Measurements from ENCODE around the gene NDE1. TPM values are rescaled to one million over a fixed set of nuclear protein-coding genes. Genes with fewer than 3 reads are reported as not detected.
"Not testable (repeated sequence)": the region's sequence is repeated elsewhere in the genome, so short reads cannot be mapped to it uniquely, and the experiment has no call there.

NDE1 gene
- total RNA-seq, 2 donors from 2014 or later = 26.5 to 37.0 TPM

- TF ChIP-seq, protein P1, sequence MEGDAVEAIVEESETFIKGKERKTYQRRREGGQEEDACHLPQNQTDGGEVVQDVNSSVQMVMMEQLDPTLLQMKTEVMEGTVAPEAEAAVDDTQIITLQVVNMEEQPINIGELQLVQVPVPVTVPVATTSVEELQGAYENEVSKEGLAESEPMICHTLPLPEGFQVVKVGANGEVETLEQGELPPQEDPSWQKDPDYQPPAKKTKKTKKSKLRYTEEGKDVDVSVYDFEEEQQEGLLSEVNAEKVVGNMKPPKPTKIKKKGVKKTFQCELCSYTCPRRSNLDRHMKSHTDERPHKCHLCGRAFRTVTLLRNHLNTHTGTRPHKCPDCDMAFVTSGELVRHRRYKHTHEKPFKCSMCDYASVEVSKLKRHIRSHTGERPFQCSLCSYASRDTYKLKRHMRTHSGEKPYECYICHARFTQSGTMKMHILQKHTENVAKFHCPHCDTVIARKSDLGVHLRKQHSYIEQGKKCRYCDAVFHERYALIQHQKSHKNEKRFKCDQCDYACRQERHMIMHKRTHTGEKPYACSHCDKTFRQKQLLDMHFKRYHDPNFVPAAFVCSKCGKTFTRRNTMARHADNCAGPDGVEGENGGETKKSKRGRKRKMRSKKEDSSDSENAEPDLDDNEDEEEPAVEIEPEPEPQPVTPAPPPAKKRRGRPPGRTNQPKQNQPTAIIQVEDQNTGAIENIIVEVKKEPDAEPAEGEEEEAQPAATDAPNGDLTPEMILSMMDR (IDR thresholded peaks at IDR 0.05) = no peak
- DNase-seq (ENCODE audit: low spot score) (no peak), ATAC-seq (ENCODE audit: insufficient number of reproducible peaks, low FRiP score, low read depth) (no peak)
- no peaks in the 10 kb centered on the region for H3K9me3 ChIP-seq
- no peak overlapping the region for H3K4me3 ChIP-seq
- peaks cover 11 to 29% of the 10 kb centered on the region in 2 donors for H3K4me1 ChIP-seq (ENCODE audit: control insufficient read depth in 1 of 2, low read depth in 2 of 2)
- no peaks in the 10 kb centered on the region for H3K36me3 ChIP-seq
- no peak overlapping the region for H3K27ac ChIP-seq
- H3K27me3 ChIP-seq (replicated peaks; ENCODE audit: insufficient read depth) = no peaks in the 10 kb centered on the region
Observed at GRCh38 chr16:15648135-15648730, 1.8 kb upstream of the NDE1 start.

DNA sequence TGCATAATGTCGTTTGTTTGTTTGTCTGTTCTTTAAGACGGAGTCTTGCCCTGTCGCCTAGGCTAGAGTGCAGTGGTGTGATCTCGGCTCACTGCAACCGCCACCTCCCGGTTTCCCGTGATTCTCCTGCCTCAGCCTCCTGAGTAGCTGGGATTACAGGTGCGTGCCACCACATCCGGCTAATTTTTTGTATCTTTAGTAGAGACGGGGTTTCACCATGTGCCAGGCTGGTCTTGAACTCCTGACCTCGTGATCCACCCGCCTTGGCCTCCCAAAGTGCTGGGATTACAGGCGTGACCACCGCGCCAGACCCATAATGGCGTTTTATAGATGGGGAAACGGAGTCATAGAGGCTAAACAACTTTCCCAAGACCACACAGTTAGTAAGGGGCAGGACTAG, 734 bp upstream of the NDE1 start:
- Histone ChIP-seq H3K4me3 (peak overlapping the region; percentile 94), H3K27ac (peak overlapping the region; percentile 2 to 80)

DNA sequence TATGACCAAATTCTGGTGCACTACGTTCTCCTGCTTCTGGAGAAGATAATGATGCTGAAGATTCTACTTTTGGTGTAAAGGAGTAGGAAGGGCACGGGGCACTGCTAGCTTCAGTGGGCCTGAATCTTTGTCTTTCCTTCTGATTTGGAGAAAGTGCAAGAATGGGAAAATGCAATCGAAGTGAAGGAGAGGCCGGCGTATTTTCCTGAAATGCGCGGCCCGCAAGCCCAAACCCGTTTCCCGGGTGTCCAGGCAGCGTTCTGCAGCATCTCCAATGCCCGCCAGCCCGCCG, 372 bp upstream of the NDE1 start:
- no peaks in the 10 kb centered on the region for H3K9me3 ChIP-seq
- H3K27ac ChIP-seq = peak overlapping the region; percentile 2 to 80
- H3K36me3 ChIP-seq = no peaks in the 10 kb centered on the region
- no peak for DNase-seq (ENCODE audit: low spot score)
- TF ChIP-seq, protein P1 (IDR thresholded peaks at IDR 0.05) = no peak
- no peaks in the 10 kb centered on the region for H3K27me3 ChIP-seq (replicated peaks; ENCODE audit: insufficient read depth)
- ATAC-seq (ENCODE audit: insufficient number of reproducible peaks, low FRiP score, low read depth) = no peak
- H3K4me1 ChIP-seq (ENCODE audit: control insufficient read depth in 1 of 2, low read depth in 2 of 2) = peaks cover 18 to 34% of the 10 kb centered on the region in 2 donors
- H3K4me3 ChIP-seq = peak overlapping the region; percentile 94

More for the DNA sequence above, 734 bp upstream of the NDE1 start:
- H3K36me3 ChIP-seq; DNase-seq (ENCODE audit: low spot score); ATAC-seq (ENCODE audit: insufficient number of reproducible peaks, low FRiP score, low read depth); H3K27me3 ChIP-seq (replicated peaks; ENCODE audit: insufficient read depth); H3K9me3 ChIP-seq: not testable (repeated sequence)
- peaks cover 18 to 32% of the 10 kb centered on the region in 2 donors for H3K4me1 ChIP-seq (ENCODE audit: control insufficient read depth in 1 of 2, low read depth in 2 of 2)

- TF ChIP-seq, protein P1 (IDR thresholded peaks at IDR 0.05) = no peak
- no peaks in the 10 kb centered on the region for H3K9me3 ChIP-seq
- no peaks in the 10 kb centered on the region for H3K27me3 ChIP-seq (replicated peaks; ENCODE audit: insufficient read depth)
- ATAC-seq (ENCODE audit: insufficient number of reproducible peaks, low FRiP score, low read depth) = no peak
- no peaks in the 10 kb centered on the region for H3K36me3 ChIP-seq
- H3K4me1 ChIP-seq (ENCODE audit: control insufficient read depth in 1 of 2, low read depth in 2 of 2) = peaks cover 18 to 34% of the 10 kb centered on the region in 2 donors
- peak overlapping the region; percentile 94 for H3K4me3 ChIP-seq
- H3K27ac ChIP-seq = peak overlapping the region; percentile 80 to 86
- DNase-seq (ENCODE audit: low spot score) = no peak
Observed at GRCh38 chr16:15650698-15651171, 690 bp downstream of the NDE1 start.

- no peaks in the 10 kb centered on the region for H3K9me3 ChIP-seq
- no peaks in the 10 kb centered on the region for H3K27me3 ChIP-seq (replicated peaks; ENCODE audit: insufficient read depth)
- H3K4me1 ChIP-seq (ENCODE audit: control insufficient read depth in 1 of 2, low read depth in 2 of 2) = peaks cover 18 to 34% of the 10 kb centered on the region in 2 donors
- H3K27ac ChIP-seq = no peak overlapping the region
- DNase-seq (ENCODE audit: low spot score) (no peak), ATAC-seq (ENCODE audit: insufficient number of reproducible peaks, low FRiP score, low read depth) (no peak)
- no peak overlapping the region for H3K4me3 ChIP-seq
- no peaks in the 10 kb centered on the region for H3K36me3 ChIP-seq
- TF ChIP-seq, protein P1 (IDR thresholded peaks at IDR 0.05) = no peak
Observed at GRCh38 chr16:15652293-15653001, 2.4 kb downstream of the NDE1 start.
